HEK293 (cell line): ENCODE data around the gene MFAP3.

Source experiments
- EGR2 ChIP-seq: fragments of 450-650 bp; formaldehyde crosslinking; IDR thresholded peaks from 2 replicates; pipeline ENCODE4 v1.5.1; 2016; ENCODE audit warnings: low read depth, missing biosample characterization, missing genetic modification characterization
- FEZF1 ChIP-seq: fragments of 450-650 bp; formaldehyde crosslinking; IDR thresholded peaks from 2 replicates; pipeline ENCODE4 v1.5.1; 2016; ENCODE audit warnings: missing biosample characterization, missing genetic modification characterization
- KLF1 ChIP-seq: fragments of 450-650 bp; formaldehyde crosslinking; IDR thresholded peaks from 2 replicates; pipeline ENCODE4 v1.5.1; 2016; ENCODE audit warnings: missing biosample characterization, missing genetic modification characterization
- KLF16 ChIP-seq: fragments of 450-650 bp; formaldehyde crosslinking; IDR thresholded peaks from 2 replicates; pipeline ENCODE4 v1.5.1; 2017; ENCODE audit warnings: missing biosample characterization, missing genetic modification characterization
- KLF7 ChIP-seq: fragments of 450-650 bp; formaldehyde crosslinking; IDR thresholded peaks from 2 replicates; pipeline ENCODE4 v1.5.1; 2016; ENCODE audit warnings: missing biosample characterization, missing genetic modification characterization, borderline replicate concordance
- KLF9 ChIP-seq: fragments of 450-650 bp; formaldehyde crosslinking; IDR thresholded peaks from 2 replicates; pipeline ENCODE4 v1.5.1; 2016; ENCODE audit warnings: missing biosample characterization, missing genetic modification characterization, low read depth
- RBAK ChIP-seq: fragments of 450-650 bp; formaldehyde crosslinking; IDR thresholded peaks from 2 replicates; pipeline ENCODE4 v1.5.1; 2016; ENCODE audit warnings: missing biosample characterization, missing genetic modification characterization
- SCRT1 ChIP-seq: fragments of 450-650 bp; formaldehyde crosslinking; IDR thresholded peaks from 2 replicates; pipeline ENCODE4 v1.5.1; 2016; ENCODE audit warnings: missing biosample characterization, missing genetic modification characterization, borderline replicate concordance
- ZBTB8A ChIP-seq: fragments of 450-650 bp; formaldehyde crosslinking; IDR thresholded peaks from 2 replicates; pipeline ENCODE4 v1.5.1; 2016; ENCODE audit warnings: missing biosample characterization, missing genetic modification characterization
- ZEB2 ChIP-seq: fragments of 450-650 bp; formaldehyde crosslinking; IDR thresholded peaks from 2 replicates; pipeline ENCODE4 v1.5.1; 2016; ENCODE audit warnings: missing biosample characterization, missing genetic modification characterization
- ZNF140 ChIP-seq: fragments of 450-650 bp; formaldehyde crosslinking; IDR thresholded peaks from 2 replicates; pipeline ENCODE4 v1.5.1; 2016; ENCODE audit warnings: missing biosample characterization, missing genetic modification characterization
- ZNF155 ChIP-seq: fragments of 450-650 bp; formaldehyde crosslinking; IDR thresholded peaks from 2 replicates; pipeline ENCODE4 v1.5.1; 2016; ENCODE audit warnings: missing biosample characterization, missing genetic modification characterization
- ZNF2 ChIP-seq: fragments of 450-650 bp; formaldehyde crosslinking; IDR thresholded peaks from 2 replicates; pipeline ENCODE4 v1.5.1; 2016; ENCODE audit warnings: missing biosample characterization, missing genetic modification characterization
- ZNF223 ChIP-seq: fragments of 450-650 bp; formaldehyde crosslinking; IDR thresholded peaks from 2 replicates; pipeline ENCODE4 v1.5.1; 2016; ENCODE audit warnings: missing biosample characterization, missing genetic modification characterization
- ZNF37A ChIP-seq: fragments of 450-650 bp; IDR thresholded peaks from 2 replicates; pipeline ENCODE4 v1.5.1; 2018; ENCODE audit warnings: missing biosample characterization, missing genetic modification characterization
- ZNF529 ChIP-seq: fragments of 450-650 bp; formaldehyde crosslinking; IDR thresholded peaks from 2 replicates; pipeline ENCODE4 v1.5.1; 2017; ENCODE audit warnings: missing genetic modification characterization, missing biosample characterization; ENCODE audit not compliant: insufficient replicate concordance
- ZNF623 ChIP-seq: fragments of 450-650 bp; formaldehyde crosslinking; IDR thresholded peaks from 2 replicates; pipeline ENCODE4 v1.5.1; 2016; ENCODE audit warnings: missing biosample characterization, missing genetic modification characterization
- ZSCAN23 ChIP-seq: fragments of 450-650 bp; formaldehyde crosslinking; IDR thresholded peaks from 2 replicates; pipeline ENCODE4 v1.5.1; 2016; ENCODE audit warnings: missing biosample characterization, missing genetic modification characterization
- TF ChIP-seq, protein P1 (sequence below): fragments of 450-650 bp; formaldehyde crosslinking; IDR thresholded peaks from 2 replicates; pipeline ENCODE4 v1.5.1; 2016; ENCODE audit warnings: missing biosample characterization, missing genetic modification characterization, borderline replicate concordance
- TF ChIP-seq, protein P2 (sequence below): fragments of 450-650 bp; formaldehyde crosslinking; IDR thresholded peaks from 2 replicates; pipeline ENCODE4 v1.5.1; 2016; ENCODE audit warnings: missing biosample characterization, missing genetic modification characterization
- TF ChIP-seq, protein P3 (sequence below): fragments of 450-650 bp; formaldehyde crosslinking; conservative IDR thresholded peaks from 2 replicates; pipeline ENCODE4 v1.5.1; 2016; ENCODE audit warnings: low read depth, missing biosample characterization, missing genetic modification characterization
- TF ChIP-seq, protein P4 (sequence below): fragments of 450-650 bp; formaldehyde crosslinking; IDR thresholded peaks from 2 replicates; pipeline ENCODE4 v1.5.1; 2016; ENCODE audit warnings: missing biosample characterization, missing genetic modification characterization
- TF ChIP-seq, protein P5 (sequence below): fragments of 450-650 bp; formaldehyde crosslinking; IDR thresholded peaks from 2 replicates; pipeline ENCODE4 v1.5.1; 2017; ENCODE audit warnings: missing biosample characterization, missing genetic modification characterization

MFAP3 gene

DNA sequence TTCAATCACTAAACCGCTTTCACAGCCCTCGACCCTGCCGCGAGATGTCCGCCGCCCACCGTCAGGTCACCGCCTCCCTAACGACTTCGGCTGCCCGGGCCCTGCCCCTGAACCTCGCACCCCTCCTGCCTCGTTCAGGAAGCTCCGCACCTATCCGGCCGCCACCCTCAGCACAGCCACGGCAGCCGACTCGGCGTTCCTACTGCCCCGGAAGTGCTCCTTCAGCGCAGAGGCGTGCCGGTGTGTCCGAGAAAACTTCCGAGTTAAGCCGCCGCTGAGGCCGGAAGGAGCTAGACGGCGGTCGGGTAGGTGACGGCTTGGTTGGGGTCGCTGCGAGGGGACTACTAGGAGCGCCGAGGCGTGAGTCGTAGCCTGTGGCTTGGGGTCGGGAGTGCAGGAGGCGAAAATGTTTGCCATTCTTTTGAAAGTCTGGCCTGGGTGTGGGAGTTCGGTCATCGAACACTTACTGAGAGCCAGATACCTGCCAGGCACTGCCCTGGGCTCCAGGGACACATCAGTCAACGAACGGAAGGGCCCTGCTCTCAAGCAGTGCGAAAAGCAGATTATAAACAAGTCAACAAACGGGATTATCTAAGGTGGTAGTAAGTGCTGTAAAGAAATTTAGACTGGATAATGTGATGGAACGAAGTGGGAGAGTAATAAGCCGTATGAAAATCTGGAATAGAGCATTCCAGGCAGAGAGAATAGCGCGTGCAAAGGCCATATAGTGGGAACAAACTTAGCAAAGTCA is at the start of gene MFAP3, which contains the start of gene FAM114A2 (continued):
- TF ChIP-seq, protein P1, sequence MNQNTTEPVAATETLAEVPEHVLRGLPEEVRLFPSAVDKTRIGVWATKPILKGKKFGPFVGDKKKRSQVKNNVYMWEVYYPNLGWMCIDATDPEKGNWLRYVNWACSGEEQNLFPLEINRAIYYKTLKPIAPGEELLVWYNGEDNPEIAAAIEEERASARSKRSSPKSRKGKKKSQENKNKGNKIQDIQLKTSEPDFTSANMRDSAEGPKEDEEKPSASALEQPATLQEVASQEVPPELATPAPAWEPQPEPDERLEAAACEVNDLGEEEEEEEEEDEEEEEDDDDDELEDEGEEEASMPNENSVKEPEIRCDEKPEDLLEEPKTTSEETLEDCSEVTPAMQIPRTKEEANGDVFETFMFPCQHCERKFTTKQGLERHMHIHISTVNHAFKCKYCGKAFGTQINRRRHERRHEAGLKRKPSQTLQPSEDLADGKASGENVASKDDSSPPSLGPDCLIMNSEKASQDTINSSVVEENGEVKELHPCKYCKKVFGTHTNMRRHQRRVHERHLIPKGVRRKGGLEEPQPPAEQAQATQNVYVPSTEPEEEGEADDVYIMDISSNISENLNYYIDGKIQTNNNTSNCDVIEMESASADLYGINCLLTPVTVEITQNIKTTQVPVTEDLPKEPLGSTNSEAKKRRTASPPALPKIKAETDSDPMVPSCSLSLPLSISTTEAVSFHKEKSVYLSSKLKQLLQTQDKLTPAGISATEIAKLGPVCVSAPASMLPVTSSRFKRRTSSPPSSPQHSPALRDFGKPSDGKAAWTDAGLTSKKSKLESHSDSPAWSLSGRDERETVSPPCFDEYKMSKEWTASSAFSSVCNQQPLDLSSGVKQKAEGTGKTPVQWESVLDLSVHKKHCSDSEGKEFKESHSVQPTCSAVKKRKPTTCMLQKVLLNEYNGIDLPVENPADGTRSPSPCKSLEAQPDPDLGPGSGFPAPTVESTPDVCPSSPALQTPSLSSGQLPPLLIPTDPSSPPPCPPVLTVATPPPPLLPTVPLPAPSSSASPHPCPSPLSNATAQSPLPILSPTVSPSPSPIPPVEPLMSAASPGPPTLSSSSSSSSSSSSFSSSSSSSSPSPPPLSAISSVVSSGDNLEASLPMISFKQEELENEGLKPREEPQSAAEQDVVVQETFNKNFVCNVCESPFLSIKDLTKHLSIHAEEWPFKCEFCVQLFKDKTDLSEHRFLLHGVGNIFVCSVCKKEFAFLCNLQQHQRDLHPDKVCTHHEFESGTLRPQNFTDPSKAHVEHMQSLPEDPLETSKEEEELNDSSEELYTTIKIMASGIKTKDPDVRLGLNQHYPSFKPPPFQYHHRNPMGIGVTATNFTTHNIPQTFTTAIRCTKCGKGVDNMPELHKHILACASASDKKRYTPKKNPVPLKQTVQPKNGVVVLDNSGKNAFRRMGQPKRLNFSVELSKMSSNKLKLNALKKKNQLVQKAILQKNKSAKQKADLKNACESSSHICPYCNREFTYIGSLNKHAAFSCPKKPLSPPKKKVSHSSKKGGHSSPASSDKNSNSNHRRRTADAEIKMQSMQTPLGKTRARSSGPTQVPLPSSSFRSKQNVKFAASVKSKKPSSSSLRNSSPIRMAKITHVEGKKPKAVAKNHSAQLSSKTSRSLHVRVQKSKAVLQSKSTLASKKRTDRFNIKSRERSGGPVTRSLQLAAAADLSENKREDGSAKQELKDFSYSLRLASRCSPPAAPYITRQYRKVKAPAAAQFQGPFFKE (tag by site-specific recombination), result no peak
- no peak for TF ChIP-seq ZNF37A (tag by site-specific recombination)
- no peak for TF ChIP-seq ZNF155 (tag by site-specific recombination)
- TF ChIP-seq, protein P2, sequence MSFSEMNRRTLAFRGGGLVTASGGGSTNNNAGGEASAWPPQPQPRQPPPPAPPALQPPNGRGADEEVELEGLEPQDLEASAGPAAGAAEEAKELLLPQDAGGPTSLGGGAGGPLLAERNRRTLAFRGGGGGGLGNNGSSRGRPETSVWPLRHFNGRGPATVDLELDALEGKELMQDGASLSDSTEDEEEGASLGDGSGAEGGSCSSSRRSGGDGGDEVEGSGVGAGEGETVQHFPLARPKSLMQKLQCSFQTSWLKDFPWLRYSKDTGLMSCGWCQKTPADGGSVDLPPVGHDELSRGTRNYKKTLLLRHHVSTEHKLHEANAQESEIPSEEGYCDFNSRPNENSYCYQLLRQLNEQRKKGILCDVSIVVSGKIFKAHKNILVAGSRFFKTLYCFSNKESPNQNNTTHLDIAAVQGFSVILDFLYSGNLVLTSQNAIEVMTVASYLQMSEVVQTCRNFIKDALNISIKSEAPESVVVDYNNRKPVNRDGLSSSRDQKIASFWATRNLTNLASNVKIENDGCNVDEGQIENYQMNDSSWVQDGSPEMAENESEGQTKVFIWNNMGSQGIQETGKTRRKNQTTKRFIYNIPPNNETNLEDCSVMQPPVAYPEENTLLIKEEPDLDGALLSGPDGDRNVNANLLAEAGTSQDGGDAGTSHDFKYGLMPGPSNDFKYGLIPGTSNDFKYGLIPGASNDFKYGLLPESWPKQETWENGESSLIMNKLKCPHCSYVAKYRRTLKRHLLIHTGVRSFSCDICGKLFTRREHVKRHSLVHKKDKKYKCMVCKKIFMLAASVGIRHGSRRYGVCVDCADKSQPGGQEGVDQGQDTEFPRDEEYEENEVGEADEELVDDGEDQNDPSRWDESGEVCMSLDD (tag by site-specific recombination), result 0 out of 2 replicates have a peak, but pooled peaks have one; percentile 76
- TF ChIP-seq ZEB2 (tag by site-specific recombination), result peak; percentile 80
- TF ChIP-seq SCRT1, result no peak
- TF ChIP-seq, protein P3, sequence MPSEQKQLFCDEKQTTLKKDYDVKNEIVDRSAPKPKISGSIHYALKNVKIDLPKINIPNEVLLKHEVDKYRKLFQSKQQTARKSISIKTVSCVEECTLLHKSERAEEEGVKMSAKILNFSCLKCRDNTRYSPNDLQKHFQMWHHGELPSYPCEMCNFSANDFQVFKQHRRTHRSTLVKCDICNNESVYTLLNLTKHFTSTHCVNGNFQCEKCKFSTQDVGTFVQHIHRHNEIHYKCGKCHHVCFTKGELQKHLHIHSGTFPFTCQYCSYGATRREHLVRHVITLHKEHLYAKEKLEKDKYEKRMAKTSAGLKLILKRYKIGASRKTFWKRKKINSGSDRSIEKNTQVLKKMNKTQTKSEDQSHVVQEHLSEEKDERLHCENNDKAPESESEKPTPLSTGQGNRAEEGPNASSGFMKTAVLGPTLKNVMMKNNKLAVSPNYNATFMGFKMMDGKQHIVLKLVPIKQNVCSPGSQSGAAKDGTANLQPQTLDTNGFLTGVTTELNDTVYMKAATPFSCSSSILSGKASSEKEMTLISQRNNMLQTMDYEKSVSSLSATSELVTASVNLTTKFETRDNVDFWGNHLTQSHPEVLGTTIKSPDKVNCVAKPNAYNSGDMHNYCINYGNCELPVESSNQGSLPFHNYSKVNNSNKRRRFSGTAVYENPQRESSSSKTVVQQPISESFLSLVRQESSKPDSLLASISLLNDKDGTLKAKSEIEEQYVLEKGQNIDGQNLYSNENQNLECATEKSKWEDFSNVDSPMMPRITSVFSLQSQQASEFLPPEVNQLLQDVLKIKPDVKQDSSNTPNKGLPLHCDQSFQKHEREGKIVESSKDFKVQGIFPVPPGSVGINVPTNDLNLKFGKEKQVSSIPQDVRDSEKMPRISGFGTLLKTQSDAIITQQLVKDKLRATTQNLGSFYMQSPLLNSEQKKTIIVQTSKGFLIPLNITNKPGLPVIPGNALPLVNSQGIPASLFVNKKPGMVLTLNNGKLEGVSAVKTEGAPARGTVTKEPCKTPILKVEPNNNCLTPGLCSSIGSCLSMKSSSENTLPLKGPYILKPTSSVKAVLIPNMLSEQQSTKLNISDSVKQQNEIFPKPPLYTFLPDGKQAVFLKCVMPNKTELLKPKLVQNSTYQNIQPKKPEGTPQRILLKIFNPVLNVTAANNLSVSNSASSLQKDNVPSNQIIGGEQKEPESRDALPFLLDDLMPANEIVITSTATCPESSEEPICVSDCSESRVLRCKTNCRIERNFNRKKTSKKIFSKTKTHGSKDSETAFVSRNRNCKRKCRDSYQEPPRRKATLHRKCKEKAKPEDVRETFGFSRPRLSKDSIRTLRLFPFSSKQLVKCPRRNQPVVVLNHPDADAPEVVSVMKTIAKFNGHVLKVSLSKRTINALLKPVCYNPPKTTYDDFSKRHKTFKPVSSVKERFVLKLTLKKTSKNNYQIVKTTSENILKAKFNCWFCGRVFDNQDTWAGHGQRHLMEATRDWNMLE (tag by site-specific recombination), result peak; percentile 100
- peak; percentile 77; the same call in 1 of the 2 replicates for TF ChIP-seq ZNF2 (tag by site-specific recombination)
- TF ChIP-seq ZSCAN23 (tag by site-specific recombination), result 0 out of 2 replicates have a peak, but pooled peaks have one; percentile 17
- no peak for TF ChIP-seq ZNF623 (tag by site-specific recombination)
- no peak for TF ChIP-seq KLF16
- no peak for TF ChIP-seq FEZF1 (tag by site-specific recombination)
- TF ChIP-seq, protein P4, sequence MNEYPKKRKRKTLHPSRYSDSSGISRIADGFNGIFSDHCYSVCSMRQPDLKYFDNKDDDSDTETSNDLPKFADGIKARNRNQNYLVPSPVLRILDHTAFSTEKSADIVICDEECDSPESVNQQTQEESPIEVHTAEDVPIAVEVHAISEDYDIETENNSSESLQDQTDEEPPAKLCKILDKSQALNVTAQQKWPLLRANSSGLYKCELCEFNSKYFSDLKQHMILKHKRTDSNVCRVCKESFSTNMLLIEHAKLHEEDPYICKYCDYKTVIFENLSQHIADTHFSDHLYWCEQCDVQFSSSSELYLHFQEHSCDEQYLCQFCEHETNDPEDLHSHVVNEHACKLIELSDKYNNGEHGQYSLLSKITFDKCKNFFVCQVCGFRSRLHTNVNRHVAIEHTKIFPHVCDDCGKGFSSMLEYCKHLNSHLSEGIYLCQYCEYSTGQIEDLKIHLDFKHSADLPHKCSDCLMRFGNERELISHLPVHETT (tag by site-specific recombination), result peak; percentile 69
- no peak for TF ChIP-seq ZNF140 (tag by site-specific recombination)
- TF ChIP-seq ZBTB8A, result peak; percentile 65
- TF ChIP-seq KLF9 (tag by site-specific recombination), result peak; percentile 93
- TF ChIP-seq ZNF529 (tag by site-specific recombination), result no peak
- TF ChIP-seq EGR2, result peak; percentile 67; the same call in 1 of the 2 replicates
- TF ChIP-seq KLF1 (tag by site-specific recombination), result peak; percentile 75
- TF ChIP-seq, protein P5, sequence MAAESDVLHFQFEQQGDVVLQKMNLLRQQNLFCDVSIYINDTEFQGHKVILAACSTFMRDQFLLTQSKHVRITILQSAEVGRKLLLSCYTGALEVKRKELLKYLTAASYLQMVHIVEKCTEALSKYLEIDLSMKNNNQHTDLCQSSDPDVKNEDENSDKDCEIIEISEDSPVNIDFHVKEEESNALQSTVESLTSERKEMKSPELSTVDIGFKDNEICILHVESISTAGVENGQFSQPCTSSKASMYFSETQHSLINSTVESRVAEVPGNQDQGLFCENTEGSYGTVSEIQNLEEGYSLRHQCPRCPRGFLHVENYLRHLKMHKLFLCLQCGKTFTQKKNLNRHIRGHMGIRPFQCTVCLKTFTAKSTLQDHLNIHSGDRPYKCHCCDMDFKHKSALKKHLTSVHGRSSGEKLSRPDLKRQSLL (tag by site-specific recombination), result no peak
- TF ChIP-seq ZNF223 (tag by site-specific recombination), result no peak
- no peak for TF ChIP-seq RBAK (tag by site-specific recombination)
- peak; percentile 50; the same call in 1 of the 2 replicates for TF ChIP-seq KLF7 (tag by site-specific recombination)
